NCI-H146 treated with DMSO at 0.1 percent for 48 hours (cell line): Measurements from ENCODE around the gene MARVELD1.

Experiments
- DNase-seq: peaks from one replicate; lab custom pipeline; 2025; ENCODE audit not compliant: unreplicated experiment; lab: John Stamatoyannopoulos, UW

Gene MARVELD1

DNA sequence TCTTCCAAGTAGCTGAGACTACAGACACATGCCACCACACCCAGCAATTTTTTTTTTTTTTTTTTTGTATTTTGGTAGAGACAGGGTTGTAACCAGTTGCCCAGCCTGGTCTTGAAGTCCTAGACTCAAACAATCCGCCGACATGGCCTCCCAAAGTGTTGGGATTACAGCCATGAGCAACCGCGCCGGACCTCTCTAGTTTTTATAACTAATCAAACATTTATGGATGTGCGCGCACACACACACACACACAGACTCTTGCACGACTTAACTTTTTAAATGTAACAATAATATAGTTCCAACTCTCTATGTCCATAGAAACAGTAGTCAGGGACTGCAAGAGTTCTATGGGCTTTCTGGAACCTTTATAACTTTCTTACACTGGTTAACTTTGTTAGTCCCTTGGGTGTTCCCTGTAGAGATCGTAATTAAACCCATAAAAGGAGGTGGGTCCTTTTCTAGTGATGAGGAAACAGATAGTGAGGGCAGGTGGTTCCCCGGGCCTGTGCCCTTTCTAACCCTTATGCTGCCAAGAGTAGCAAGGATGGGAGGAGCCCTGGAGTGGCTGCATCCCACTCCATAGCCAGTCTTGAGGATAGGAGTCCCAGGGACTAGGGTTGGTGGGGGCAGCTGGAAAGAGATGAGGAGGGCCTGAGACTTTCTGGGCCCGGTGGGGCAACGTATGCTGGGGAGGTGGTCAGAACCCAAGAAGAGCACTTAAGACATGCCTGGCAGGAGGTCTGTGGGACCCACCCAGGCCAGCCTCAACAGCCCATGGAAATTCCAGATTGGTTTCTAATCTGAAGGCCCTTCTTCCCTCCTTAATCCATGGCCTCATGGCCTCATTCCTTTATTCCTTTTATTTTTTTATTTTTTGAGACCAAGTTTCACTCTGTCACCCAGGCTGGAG is 8.6 kb downstream of the MARVELD1 start:
- DNase-seq: no peak

DNA sequence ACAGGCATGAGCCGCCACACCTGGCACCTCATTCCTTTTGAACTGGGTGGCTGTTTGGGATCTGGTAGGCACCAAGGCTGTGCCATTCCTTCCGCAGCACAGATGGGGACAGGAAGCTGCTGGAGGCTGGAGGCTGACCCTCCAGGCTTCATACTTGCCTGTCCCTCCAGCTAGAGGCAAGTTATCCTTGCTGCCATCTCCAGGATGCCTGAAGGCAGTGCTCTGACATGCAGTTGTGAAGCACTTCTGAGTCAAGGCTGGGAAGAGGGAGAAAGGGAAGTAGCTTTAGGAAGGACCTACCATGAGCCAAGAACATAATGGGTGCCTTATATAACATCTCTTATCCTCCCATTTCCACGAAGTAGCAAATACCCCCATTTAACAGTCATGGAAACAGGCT is 9.5 kb downstream of the MARVELD1 start:
- no peak for DNase-seq

DNA sequence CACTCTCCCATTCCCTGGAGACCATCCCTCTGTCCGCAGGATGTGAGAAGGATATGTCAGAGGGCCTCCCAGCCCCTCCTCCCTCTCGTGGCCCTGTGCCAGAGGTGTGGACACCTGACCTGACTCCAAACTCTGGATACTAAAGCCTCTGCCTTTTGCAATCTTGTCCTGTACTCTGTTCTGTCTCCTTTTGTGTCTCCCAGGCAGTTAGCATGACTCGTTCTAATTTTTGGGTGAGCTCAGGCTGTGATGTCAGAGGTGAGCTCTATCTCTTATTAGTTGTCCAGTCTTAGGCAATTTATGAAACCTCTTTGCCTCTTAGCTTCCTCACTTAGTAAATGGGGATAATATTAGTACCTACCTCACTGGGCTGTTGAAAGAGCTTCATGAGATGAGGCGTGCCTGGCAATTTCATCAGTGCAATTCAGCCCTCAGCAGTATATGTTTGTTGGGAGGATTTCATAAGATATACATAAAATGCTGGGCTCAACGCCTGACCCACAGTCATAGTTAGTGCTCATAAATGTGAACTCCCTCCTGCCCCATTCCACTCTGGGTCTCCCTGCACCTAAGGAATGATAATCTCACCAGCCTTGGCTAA is 10.9 kb downstream of the MARVELD1 start:
- DNase-seq: no peak

DNA sequence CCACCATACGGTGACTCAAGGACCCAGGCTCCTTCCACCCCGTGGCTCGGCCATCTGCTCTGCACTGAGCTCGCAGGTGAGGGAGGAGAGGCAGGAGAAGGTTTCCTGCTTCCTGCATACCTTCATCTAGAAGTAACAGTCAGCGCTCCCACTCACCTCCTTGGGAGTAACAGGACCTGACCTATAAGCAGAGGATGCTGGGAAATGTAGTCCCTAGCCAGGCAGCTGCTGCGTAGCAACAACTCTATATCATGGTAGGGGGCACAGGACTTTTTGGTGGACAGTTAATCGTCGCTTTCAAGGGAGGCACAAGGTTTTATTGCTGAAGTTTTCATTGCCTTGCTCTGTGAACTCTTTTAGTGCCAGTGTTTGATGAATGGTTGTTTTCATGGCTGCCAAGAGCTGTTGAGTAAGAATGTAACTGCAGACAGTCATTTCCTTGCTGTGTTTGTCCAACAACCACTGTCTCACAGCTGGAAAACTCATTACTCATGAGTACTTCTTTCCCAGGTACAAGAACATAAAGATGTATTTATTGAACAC is 13.2 kb downstream of the MARVELD1 start:
- DNase-seq: no peak

DNA sequence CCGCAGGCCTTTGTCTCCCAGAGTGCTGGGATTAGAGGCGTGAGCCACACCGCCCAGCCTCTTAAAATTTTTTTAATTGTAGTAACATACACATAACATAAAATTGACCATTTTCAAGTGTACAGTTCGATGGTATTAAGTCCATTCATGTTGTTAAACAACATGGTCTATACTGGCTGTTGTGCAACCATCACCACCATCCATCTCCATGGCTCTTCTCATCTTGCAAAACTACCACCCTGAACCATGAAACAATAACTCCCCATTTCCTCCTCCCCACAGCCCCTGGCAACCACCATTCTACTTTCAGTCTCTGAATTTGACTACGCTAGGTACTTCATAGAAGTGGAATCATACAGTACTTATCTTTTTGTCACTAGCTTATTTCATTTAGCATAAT is 15.5 kb downstream of the MARVELD1 start:
- DNase-seq: no peak

DNA sequence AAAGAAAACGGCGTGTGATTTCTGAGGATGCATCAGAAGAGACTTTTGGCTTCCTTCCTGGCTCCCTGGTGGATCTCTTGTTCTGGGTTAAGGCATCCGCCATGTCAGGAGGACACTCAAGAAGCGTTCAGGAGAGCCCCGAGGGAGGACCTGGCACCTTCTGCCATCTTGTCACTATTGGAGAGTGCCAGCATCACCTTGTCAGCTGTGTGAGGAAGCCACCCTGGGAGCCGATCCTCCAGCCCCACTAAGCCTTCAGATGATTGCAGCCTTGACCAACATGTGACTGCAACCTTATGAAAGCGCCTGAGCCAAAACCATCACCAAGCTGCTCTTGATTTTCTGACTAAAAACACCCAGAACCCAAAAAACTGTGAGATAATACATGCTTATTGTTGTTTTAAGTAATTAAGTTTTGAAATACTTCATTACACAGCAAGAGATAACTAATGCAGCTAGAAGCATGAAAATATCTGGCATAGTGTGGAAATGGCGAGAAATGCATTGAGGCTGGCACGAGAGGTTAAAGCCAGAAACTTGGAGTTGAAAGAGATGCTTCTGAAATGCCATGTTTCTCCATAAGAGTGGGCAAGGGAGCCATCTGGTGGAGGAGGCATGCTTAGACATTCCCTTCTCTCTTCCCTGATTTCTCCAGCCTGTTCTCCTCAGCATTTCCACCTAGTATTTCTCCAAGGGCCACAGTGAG is 18.0 kb downstream of the MARVELD1 start:
- peak; percentile 68 for DNase-seq

DNA sequence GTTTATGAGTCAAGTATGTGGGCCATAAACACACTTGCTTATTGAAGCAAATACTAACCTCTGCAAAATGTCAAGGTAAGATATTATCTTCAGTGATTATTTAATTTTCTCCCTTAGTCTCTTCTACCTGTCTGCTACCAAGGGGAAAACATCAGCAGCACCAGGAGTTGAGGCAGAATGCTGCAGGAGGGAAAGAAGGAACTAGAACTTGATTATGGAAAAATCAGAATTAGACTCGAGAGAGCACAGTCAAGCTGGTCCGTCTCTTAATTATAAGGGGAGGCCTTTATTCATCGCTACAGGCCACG is 18.5 kb downstream of the MARVELD1 start:
- no peak for DNase-seq

DNA sequence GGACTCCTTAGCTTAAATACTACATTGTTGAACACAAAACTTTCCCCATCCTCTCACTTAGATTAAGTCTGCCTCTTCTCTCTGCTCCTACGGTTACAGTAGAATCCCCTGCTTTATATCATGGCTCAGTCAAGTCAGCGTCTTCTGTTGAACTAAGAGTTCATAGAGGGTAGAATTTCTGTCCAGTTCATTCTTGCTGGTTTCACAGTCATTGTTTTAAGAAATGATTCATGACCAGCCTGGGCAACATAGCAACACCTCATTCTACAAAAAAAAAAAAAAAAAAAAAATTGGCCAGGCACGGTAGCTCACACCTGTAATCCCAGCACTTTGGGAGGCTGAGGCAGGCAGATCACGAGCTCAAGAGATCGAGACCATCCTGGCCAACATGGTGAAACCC is 19.7 kb downstream of the MARVELD1 start:
- no peak for DNase-seq

DNA sequence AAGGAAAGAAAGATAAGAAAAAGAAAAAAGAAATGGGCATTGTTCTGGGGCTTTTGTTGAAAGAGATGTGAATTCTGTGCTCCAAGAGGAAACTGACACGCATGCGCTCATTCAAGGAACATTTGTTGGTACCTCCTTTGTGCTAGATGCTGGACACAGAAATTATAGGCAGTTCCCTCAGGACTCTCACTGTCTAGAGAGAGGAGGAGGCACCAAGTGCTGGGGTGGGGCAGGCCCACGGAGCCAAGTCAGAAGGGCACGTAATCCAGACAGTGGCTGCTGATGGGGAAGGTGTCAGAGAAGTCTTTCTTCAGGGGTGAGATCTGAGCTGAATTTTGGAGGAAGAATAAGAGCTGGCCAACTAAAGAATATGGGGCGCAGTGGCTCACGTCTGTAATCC is 20.5 kb downstream of the MARVELD1 start:
- no peak for DNase-seq

DNA sequence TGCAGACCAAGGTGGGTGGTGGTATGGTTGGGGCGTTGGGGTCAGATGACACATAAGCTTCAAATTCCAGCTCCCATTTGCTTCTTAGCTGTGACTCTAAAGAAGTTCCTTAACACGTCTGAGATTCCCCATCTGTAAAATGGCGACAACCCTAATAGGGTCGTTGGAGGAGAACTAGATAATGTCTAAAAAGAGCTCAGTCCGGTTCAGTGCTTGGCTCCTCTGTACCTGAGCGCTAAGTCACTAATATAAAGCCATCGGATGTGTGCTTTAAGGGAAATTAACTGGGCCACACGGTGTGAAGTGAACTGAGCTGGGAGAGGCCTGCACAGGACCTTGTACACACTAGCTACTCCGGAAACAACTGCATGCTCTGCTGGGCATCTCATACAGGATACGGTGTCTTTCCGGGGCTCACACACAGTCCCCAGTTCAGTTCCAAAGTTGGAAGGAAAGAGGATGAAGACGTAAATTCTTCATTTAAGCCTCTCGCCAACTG is 22.9 kb downstream of the MARVELD1 start:
- DNase-seq: peak; percentile 66

DNA sequence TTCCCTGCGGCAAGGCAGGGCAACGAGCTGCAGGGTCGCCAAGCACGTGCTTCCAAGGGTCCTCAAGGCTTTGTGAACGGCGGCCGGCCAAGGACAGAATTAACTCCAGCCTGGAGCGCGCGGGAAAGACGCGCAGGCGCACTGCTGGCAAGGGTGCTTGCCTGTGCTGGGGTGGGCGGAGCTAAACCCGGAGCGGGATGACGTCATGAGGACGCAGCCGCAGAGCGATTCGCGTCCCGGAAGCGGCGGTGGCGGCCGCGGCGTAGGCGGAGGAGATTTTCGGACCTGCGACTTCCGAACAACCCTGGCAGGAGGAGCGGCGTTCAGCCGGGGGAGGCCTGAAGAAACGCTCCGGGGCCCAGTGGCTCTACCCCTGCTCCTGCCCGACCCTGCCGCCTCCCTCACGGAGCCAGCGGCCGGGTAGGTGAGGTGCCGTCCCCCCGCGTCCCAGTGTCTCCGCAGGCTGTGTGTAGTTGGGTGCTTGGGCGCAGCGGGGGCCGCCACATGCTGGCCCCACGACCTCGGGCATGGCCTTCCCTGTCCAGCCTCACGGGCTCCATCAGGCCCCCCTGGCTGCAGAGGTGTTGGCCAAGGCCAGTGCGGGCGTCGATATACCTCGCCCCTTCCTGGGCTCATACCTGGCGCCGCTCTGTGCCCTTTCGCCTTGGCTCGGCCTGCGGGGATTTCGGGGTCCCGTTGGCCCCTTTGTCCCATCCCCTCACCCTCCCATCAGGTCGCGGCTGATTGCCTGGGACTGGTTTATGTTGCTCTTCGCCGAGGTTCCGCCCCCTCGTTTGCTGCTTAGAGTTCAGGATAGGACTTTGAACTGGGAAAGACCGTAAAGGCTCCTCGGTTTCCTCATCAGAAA is 23.6 kb downstream of the MARVELD1 start, which contains the start of gene ZFYVE27:
Gene ZFYVE27 (plus strand): TSS at position 227 of the 868 bp plus-strand sequence. CDS start 1,350 bp downstream, outside the sequence.
- peak; percentile 81 for DNase-seq

DNA sequence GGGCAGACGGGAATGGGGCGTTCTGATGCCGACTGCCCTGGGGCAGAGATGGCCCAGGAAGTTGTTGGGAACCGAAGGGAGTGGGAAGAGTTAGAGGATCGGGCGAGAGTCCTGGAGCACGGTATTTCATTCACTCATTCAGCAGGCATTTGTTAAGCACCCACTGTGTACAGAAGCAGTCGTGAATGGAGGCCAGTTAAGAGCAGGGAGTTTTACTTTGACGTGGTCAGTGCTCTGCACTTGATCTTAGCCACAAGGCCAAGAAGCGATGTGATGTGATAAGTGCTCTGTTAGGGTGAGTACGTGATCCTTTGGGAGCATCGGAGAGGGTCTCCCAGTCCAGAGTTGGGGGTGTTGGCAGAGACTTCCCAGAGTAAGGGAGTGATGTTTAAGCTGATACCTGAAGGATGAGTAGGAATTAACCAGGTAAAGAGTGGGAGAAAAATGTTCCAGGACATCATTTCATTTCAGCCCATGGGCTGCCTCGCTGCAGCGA is 24.3 kb downstream of the MARVELD1 start:
- no peak for DNase-seq

DNA sequence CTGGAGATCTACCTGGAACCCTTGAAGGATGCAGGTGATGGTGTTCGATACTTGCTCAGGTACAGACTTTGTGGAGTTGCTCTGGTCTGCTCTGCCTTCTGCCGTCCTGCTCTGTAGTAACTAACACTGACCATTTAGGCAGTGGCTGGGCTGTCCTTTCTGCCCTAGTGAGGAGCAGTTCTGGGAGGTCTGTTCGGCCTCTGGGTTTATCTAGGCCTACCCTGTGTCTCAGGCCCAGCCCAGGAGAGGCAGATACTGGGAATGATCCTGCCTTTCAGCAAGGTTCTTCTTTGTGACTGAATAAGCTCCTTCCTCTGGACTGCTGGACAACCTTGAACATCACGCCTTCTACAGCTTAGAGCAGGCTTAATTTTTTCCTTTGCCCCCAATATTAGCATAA is 25.1 kb downstream of the MARVELD1 start:
- DNase-seq: no peak

DNA sequence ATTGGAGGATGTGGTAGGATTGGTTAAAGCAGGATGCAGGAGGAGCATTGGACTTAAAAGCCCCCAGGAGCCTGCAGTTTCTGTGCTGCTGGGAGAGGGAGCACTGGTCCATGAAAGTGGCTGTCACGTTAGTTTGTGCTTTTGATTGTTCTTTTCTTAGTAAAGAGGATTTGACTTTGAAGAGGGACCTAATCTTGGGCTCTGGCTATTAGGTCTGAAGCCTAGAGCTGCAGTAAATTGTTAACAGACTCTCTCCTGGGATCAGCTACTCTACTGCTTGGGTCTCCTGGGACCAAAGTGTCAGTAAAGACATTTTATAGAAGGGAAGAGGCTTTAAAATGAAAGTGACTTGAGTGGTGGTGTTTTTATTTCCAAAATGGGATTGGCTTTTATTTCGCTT is 27.1 kb downstream of the MARVELD1 start:
- no peak for DNase-seq

DNA sequence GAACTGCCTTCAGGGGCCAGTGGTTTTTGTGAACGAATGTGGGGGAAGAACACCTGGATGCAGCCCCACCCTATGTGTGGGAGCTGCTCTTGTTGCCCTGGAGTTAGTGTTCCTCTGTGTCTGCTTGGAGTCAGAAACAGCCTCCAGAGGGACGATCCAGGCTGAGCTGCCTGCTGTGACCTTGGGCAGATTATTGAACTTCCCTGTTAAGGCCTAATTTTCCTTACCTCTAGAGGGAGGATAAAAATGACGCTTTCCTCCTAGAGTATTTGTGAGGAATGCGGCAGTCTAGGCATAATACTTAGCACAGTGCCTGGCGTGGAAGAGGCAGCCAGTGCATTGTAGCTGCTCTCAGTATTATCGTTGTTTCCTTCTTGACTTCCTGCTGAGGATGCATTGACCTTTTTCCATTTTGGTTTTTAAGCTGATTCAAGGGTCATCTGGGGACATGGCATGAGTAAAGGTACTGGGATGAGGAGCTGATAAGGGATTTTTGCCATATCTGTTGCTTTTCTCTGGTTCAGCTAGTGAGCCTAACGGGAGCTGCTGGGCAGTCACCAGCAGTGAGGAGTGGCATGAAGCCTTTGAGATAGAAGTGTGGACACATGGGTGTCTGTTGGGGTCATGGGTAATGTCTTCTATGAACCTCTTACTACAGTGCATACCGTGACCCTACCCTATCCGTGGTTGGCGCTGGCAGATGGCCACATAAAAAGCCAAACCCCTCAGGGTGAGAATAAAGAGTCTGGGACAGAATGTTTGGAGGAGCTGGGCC is 29.8 kb downstream of the MARVELD1 start:
- DNase-seq: no peak

DNA sequence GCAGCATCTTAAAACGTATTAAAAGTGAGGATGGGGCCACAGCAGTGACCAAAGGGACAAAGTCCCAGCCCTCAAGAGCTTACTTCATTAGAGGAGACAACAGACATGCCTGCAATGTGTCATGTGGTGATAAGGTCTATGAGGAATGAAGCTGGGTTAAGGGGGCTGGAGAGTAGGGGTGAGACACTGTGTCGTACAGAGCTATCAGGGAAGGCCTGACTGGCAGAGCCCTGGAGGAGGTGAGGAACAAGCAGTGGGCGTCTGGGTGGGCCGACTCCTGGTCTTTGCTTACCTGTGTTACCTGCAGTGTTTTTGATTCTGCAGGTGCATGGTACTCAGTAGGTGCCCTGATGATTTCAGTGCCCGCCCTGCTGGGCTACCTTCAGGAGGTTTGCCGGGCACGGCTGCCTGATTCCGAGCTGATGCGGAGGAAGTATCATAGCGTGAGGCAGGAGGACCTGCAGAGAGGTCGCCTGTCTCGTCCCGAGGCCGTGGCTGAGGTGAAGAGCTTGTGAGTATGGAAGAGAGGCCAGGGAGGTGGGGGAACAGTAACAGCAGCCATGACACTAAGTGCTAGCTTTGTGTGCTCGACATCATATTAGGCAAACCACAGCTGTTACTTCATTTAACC is 31.0 kb downstream of the MARVELD1 start:
- DNase-seq: no peak

DNA sequence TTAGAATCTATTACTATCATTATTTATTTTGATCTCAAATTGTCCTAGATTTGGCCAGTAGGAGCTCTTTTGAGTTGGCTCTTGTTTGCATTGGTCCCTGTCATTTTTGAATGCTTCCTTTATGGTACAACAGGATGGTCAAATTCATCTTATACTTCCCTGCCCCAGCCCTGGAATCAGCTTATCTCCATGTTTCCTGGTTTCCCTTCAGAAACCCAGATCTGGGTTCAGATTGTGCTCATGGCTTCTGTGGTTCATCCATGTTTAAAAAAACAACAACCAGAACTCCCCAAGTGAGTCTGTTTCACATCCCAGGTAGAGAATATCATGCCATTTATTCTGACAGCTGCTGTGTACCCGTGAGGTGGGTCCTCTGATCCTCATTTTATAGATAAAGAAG is 34.0 kb downstream of the MARVELD1 start:
- no peak for DNase-seq

DNA sequence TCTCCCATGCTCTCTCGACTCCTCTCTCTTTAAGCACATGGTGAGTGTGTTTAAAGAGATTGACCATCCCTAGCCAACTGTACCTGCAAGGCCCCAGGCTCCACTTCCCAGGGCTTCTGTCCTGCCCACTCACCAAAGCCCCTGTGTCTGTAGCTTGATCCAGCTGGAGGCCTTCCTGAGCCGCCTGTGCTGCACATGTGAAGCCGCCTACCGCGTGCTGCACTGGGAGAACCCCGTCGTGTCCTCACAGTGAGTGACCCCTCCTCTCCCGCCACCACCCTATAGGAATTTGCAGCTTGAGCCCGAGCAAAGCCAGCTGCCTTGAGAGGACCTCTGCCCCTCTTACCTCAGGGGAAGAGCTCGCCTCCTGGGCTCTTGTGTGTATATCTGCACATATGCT is 34.6 kb downstream of the MARVELD1 start:
- DNase-seq: no peak

DNA sequence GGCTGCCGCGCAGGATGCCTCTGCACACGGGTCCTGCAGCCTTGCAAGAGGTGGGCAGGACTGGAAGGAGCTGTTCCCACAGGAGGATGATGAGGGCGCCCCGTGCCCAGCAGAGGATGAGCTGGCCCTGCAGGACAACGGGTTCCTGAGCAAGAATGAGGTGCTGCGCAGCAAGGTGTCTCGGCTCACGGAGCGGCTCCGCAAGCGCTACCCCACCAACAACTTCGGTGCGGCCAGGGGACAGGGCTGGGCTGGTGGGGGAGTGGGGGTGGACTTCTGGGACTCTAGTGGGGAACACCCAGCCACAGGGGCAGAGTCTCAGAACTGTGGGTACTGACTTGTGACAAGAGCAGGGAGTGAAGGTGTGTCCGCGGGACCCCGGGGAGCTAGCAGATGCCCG is 39.4 kb downstream of the MARVELD1 start:
- no peak for DNase-seq
